Measurements from ENCODE around the gene TLR4.

DNA sequence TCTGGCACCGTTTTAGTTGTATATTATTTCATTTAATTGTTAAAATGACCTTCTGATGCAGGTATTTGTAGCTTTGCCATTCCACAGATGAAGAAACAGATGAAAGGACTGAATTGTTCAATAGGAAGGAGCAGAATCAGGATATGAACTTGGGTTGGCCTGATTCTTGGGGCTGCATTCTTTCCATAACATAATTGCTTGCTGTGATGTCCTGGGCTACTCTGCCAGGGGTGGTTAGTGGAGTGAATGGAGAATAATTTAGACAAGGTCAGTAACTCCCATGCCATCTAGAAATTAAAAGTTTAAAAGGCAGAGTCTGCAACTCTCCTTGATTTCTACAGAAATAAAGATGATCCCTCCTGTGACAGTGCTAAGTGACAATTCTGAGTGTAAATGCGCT lies 15.9 kb downstream of the TLR4 start:
- TF ChIP-seq, protein P1, sequence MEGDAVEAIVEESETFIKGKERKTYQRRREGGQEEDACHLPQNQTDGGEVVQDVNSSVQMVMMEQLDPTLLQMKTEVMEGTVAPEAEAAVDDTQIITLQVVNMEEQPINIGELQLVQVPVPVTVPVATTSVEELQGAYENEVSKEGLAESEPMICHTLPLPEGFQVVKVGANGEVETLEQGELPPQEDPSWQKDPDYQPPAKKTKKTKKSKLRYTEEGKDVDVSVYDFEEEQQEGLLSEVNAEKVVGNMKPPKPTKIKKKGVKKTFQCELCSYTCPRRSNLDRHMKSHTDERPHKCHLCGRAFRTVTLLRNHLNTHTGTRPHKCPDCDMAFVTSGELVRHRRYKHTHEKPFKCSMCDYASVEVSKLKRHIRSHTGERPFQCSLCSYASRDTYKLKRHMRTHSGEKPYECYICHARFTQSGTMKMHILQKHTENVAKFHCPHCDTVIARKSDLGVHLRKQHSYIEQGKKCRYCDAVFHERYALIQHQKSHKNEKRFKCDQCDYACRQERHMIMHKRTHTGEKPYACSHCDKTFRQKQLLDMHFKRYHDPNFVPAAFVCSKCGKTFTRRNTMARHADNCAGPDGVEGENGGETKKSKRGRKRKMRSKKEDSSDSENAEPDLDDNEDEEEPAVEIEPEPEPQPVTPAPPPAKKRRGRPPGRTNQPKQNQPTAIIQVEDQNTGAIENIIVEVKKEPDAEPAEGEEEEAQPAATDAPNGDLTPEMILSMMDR (IDR thresholded peaks at IDR 0.05): no peak
- TF ChIP-seq POLR2A (IDR thresholded peaks at IDR 0.05): no peak

Data from uterus (tissue), 2 donors.